GM12873 (cell line): ENCODE results near the gene ICAM4.

ENCODE experiments used
- TF ChIP-seq, protein P1 (sequence below): IDR thresholded peaks from 2 replicates; pipeline ENCODE4 v1.5.1; 2012; ENCODE audit warnings: low read depth, mild to moderate bottlenecking, moderate library complexity, low read length, control low read depth; ENCODE audit not compliant: insufficient read depth; ENCODE audit errors: missing control alignments

ICAM4 gene

DNA sequence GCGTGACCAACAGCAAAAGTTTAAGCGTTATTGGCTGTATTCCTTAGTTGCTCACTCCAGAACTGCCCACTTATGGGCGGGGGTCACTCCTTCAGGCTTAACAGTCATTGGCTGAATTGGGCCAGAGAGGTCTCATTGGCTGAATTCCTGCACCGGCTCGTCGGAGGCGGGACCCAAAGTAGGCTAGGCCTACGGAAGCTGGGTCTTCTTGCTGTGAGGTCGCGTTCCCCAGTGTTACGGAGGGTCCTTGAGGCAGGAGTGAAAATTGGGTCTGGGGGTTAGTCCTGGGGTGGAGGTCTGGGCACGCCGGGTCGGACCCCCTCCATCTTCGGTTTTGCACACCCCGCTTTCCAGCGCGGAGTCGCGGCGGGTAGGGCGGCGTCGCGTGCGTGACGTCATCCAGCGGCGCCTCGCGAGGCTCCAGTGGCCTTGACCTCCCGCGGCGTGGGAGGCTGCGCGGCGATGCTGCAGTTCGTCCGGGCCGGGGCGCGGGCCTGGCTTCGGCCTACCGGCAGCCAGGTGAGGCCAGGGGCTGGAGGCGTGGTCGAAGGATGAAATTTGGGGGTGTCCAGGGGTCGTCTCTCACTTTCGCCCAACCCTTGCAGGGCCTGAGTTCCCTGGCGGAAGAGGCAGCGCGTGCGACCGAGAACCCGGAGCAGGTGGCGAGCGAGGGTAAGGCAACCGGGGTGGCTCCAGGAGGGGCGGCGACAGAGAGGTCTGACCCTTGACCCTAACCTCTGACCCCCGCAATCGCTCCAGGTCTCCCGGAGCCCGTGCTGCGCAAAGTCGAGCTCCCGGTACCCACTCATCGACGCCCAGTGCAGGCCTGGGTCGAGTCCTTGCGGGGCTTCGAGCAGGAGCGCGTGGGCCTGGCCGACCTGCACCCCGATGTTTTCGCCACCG is 34.7 kb upstream of the ICAM4 start, which contains the start of gene MRPL4:
TSS of gene MRPL4 (plus strand) at position 423 of the 903 bp plus-strand sequence. CDS start at position 463, 40 bp downstream.
- TF ChIP-seq, protein P1, sequence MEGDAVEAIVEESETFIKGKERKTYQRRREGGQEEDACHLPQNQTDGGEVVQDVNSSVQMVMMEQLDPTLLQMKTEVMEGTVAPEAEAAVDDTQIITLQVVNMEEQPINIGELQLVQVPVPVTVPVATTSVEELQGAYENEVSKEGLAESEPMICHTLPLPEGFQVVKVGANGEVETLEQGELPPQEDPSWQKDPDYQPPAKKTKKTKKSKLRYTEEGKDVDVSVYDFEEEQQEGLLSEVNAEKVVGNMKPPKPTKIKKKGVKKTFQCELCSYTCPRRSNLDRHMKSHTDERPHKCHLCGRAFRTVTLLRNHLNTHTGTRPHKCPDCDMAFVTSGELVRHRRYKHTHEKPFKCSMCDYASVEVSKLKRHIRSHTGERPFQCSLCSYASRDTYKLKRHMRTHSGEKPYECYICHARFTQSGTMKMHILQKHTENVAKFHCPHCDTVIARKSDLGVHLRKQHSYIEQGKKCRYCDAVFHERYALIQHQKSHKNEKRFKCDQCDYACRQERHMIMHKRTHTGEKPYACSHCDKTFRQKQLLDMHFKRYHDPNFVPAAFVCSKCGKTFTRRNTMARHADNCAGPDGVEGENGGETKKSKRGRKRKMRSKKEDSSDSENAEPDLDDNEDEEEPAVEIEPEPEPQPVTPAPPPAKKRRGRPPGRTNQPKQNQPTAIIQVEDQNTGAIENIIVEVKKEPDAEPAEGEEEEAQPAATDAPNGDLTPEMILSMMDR: no peak

GRCh38 chr19:10252707-10253106 is 34.0 kb upstream of the ICAM4 start:
- TF ChIP-seq, protein P1: no peak

- TF ChIP-seq, protein P1: no peak
These were observed 32.5 kb upstream of the ICAM4 start for GRCh38 chr19:10254244-10254643.

GRCh38 chr19:10255358-10255757 is 31.4 kb upstream of the ICAM4 start:
- TF ChIP-seq, protein P1: no peak

- TF ChIP-seq, protein P1: no peak
These were observed 30.2 kb upstream of the ICAM4 start for GRCh38 chr19:10256551-10256950.

GRCh38 chr19:10256970-10257615 is 29.7 kb upstream of the ICAM4 start:
- TF ChIP-seq, protein P1: no peak

- TF ChIP-seq, protein P1: no peak
These were observed 28.6 kb upstream of the ICAM4 start for GRCh38 chr19:10258080-10258710.
